Endodermal cell (in vitro differentiated cells): Measurements from ENCODE around the gene JAZF1. TPM values are rescaled to one million over a fixed set of nuclear protein-coding genes. Genes with fewer than 3 reads are reported as not detected.

Experiments used
- DNase-seq: peaks from one replicate; pipeline ENCODE4 v3.0.0-alpha.2; 2017
- H3K27ac ChIP-seq: 2 replicates; pipeline ENCODE4 v1.5.1; 2013; ENCODE audit warnings: mild to moderate bottlenecking, low read depth, low read length, moderate library complexity
- H3K27me3 ChIP-seq: 2 replicates; pipeline ENCODE4 v1.6.1; 2013; ENCODE audit warnings: mild to moderate bottlenecking, low read length, moderate library complexity; ENCODE audit not compliant: insufficient read depth, control insufficient read depth, poor library complexity, severe bottlenecking
- H3K36me3 ChIP-seq: 2 replicates; pipeline ENCODE4 v1.7.0; 2013; ENCODE audit warnings: mild to moderate bottlenecking, low read length, moderate library complexity; ENCODE audit not compliant: control insufficient read depth, insufficient read depth
- H3K4me1 ChIP-seq: one replicate; pipeline ENCODE4 v1.7.0; 2013; ENCODE audit warnings: low read length; ENCODE audit not compliant: control insufficient read depth, insufficient read depth
- H3K4me3 ChIP-seq: 2 replicates; pipeline ENCODE4 v1.5.1; 2013; ENCODE audit warnings: mild to moderate bottlenecking, low read length, moderate library complexity
- H3K9ac ChIP-seq: 2 replicates; pipeline ENCODE4 v1.6.1; 2013; ENCODE audit warnings: mild to moderate bottlenecking, low read length, moderate library complexity; ENCODE audit not compliant: poor library complexity, severe bottlenecking; ENCODE audit errors: extremely low read depth
- H3K9me3 ChIP-seq: 2 replicates; pipeline ENCODE4 v1.6.1; 2013; ENCODE audit warnings: mild to moderate bottlenecking, low read length, moderate library complexity; ENCODE audit not compliant: control insufficient read depth
- H3K27ac Mint-ChIP-seq: 2 replicates; pipeline ENCODE4 v1.8.0; 2020; ENCODE audit warnings: mixed read lengths
- H3K27me3 Mint-ChIP-seq: 2 replicates; pipeline ENCODE4 v1.8.0; 2021; ENCODE audit warnings: mild to moderate bottlenecking, mixed read lengths; ENCODE audit not compliant: insufficient read depth
- H3K36me3 Mint-ChIP-seq: 2 replicates; pipeline ENCODE4 v1.8.0; 2020; ENCODE audit warnings: low read depth, mixed read lengths
- H3K4me1 Mint-ChIP-seq: 2 replicates; pipeline ENCODE4 v1.8.0; 2020; ENCODE audit warnings: mixed read lengths
- H3K4me3 Mint-ChIP-seq: 2 replicates; pipeline ENCODE4 v1.8.0; 2020; ENCODE audit warnings: mild to moderate bottlenecking, moderate library complexity, mixed read lengths
- H3K9me3 Mint-ChIP-seq: 2 replicates; pipeline ENCODE4 v1.8.0; 2020; ENCODE audit warnings: mild to moderate bottlenecking, mixed read lengths
- CTCF ChIP-seq: fragments of 200-600 bp; sonication (generic); conservative IDR thresholded peaks from 2 replicates; pipeline ENCODE4 v1.5.0; 2021; ENCODE audit warnings: antibody characterized with exemption, mild to moderate bottlenecking
- WGBS, 2 experiments: methylation state at CpG; one replicate each; pipeline versions ENCODE4 v1.1.5 to v1.1.7; 2013; ENCODE audit warnings: missing lambda C conversion rate in 2 of 2, mixed read lengths in 1 of 2; ENCODE audit not compliant: insufficient coverage in 1 of 2, insufficient read length in 1 of 2; 5-methylcytosine and 5-hydroxymethylcytosine counted together
- total RNA-seq, 2 donors: library from RNA; stranded (reverse); fragmentation: NEBNext Ultra II Directional in 1 of 2; extraction: Animal tissue kit (Norgen Biotek cat#: 25700) in 1 of 2; gene quantifications; 2 replicates in 1 of 2; 3 replicates in 1 of 2; pipeline ENCODE4 v1.2.1, GENCODE V29; 2021

The JAZF1 gene
- total RNA-seq, 2 donors from 2014 or later = 18.3 to 33.6 TPM

GRCh38 chr7:27802999-27803398 lies 377.6 kb downstream of the JAZF1 start:
- Histone ChIP-seq H3K4me1 (no peaks in the 10 kb centered on the region), H3K4me3 (no peak overlapping the region), H3K27ac (no peak overlapping the region), H3K36me3 (peaks cover 20% of the 10 kb centered on the region), H3K9ac (no peak overlapping the region), H3K27me3 (no peaks in the 10 kb centered on the region), H3K9me3 (no peaks in the 10 kb centered on the region)
- Mint-ChIP-seq H3K4me1 (no peaks in the 10 kb centered on the region), H3K9me3 (no peaks in the 10 kb centered on the region), H3K27me3 (no peaks in the 10 kb centered on the region), H3K36me3 (peaks cover 10% of the 10 kb centered on the region), H3K4me3 (no peak overlapping the region), H3K27ac (no peak overlapping the region)
- no peak for TF ChIP-seq CTCF
- DNase-seq = no peak
- WGBS, 2 experiments = 88 to 94% methylated on average over 1 to 2 of the region's 2 CpGs

GRCh38 chr7:27799212-27799611 lies 381.4 kb downstream of the JAZF1 start:
- Histone ChIP-seq H3K36me3 (peaks cover 47% of the 10 kb centered on the region), H3K27ac (no peak overlapping the region), H3K4me1 (no peaks in the 10 kb centered on the region), H3K9ac (no peak overlapping the region), H3K27me3 (no peaks in the 10 kb centered on the region), H3K4me3 (no peak overlapping the region), H3K9me3 (no peaks in the 10 kb centered on the region)
- Mint-ChIP-seq H3K4me3 (no peak overlapping the region), H3K36me3 (peaks cover 34% of the 10 kb centered on the region), H3K9me3 (no peaks in the 10 kb centered on the region), H3K4me1 (no peaks in the 10 kb centered on the region), H3K27me3 (no peaks in the 10 kb centered on the region), H3K27ac (no peak overlapping the region)
- 95 to 100% methylated on average over 1 to 2 of the region's 2 CpGs for whole genome bisulfite sequencing, 2 experiments
- no peak for TF ChIP-seq CTCF
- DNase-seq = no peak

- Mint-ChIP-seq H3K4me3 (no peak overlapping the region), H3K36me3 (peaks cover 51% of the 10 kb centered on the region)
- 60% methylated on average over 1 of the region's 1 CpG; no CpG with 5 or more reads in 1 of the 2 experiments for WGBS, 2 experiments
Measured at GRCh38 chr7:27795977-27796376, 384.6 kb downstream of the JAZF1 start.

More at GRCh38 chr7:27795977-27796376, 384.6 kb downstream of the JAZF1 start:
- no peak for TF ChIP-seq CTCF
- H3K27me3 ChIP-seq = no peaks in the 10 kb centered on the region
- no peak overlapping the region for H3K4me3 ChIP-seq
- DNase-seq = no peak
- H3K9me3 Mint-ChIP-seq = no peaks in the 10 kb centered on the region
- no peaks in the 10 kb centered on the region for H3K9me3 ChIP-seq
- no peak overlapping the region for H3K27ac Mint-ChIP-seq
- H3K36me3 ChIP-seq = peaks cover 71% of the 10 kb centered on the region
- no peaks in the 10 kb centered on the region for H3K4me1 ChIP-seq
- no peaks in the 10 kb centered on the region for H3K27me3 Mint-ChIP-seq
- no peak overlapping the region for H3K9ac ChIP-seq
- no peaks in the 10 kb centered on the region for H3K4me1 Mint-ChIP-seq
- H3K27ac ChIP-seq = no peak overlapping the region
